Cerebellar cortex (tissue), 1 donor: ENCODE data around the gene RGPD8.

Experiments used
- DNase-seq: peaks from one replicate; pipeline ENCODE4 v3.0.0-alpha.2; 2015; ENCODE audit warnings: low spot score

Gene RGPD8

GRCh38 chr2:112322919-112323318 lies 110.5 kb downstream of the RGPD8 start:
- no peak for DNase-seq

- DNase-seq, result no peak
Observed at GRCh38 chr2:112321375-112322320, 111.8 kb downstream of the RGPD8 start.
